Renal pelvis (tissue), 4 donors: ENCODE measurements around the gene ANKRD22. TPM values are rescaled to one million over a fixed set of nuclear protein-coding genes. Genes with fewer than 3 reads are reported as not detected.

Source experiments
- DNase-seq: peaks from one replicate; pipeline ENCODE4 v3.0.0-alpha.2; 2013
- polyA plus RNA-seq, 3 donors: library from polyadenylated mRNA; unstranded; fragments of 120-200 nt; gene quantifications; one replicate each; pipeline ENCODE4 v1.2.1, GENCODE V29; 2013; ENCODE audit not compliant: insufficient read length in 3 of 3

The ANKRD22 gene
- polyA plus RNA-seq, 3 donors: 0.28 to 0.41 (median 0.29) TPM

DNA sequence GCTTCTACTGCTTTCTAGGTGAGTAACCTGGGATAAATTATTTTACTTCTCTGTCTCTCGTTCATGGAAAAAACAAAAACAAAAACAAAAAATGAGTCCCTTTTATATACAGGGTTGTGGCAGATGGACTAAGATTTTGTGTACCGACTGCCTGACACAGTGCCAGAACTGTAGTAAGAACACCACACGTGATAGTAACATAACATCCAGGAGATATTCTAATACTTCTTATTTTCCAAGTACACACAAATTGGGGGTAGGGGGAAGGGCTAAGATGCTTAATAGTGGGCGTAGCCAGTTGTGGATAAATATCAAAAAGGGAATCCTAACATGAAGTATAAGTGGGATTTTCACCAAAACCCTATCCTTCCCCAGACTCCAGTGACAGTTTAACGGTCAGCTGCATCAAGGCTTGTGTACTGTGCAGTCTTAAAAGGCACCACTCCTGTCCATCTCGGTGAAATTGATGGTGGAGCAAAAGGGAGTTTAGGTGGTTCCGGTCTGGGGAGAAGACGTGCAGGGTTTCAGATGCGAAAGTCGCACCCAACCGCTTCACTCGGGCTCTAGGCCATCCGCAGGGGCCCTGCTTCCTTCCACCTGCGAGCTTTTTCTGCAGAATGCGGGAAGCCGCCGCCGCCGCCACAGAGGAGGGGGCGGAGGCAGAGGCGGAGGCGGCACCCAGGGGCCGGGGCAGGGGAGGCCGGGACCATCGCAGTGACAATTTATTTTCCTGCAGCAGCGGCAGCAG is 28.1 kb upstream of the ANKRD22 start, which contains the start of gene STAMBPL1:
STAMBPL1 (plus strand) TSS at position 712 of the 748 bp plus-strand sequence. CDS start 21,464 bp downstream, outside the sequence.
- DNase-seq: peak; percentile 42

DNA sequence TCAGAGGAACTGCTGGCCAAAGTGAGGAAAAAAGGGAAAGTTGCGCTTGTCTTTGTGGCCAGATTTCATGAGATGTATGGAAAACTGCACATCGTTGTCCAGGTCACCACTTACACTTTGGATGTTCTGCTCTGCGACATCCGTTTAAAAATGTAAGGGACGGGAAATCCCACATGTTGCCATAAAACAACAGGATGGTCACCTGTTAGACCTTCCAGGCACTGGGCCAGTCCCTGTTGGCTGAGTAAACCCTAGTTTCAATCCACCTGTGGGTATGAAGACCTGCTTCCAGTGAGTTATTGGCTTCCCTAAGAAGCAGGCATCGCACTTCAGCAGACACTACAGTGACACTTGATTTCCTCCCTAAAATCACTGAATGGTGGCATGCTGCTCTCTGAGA is 25.7 kb upstream of the ANKRD22 start:
- no peak for DNase-seq

DNA sequence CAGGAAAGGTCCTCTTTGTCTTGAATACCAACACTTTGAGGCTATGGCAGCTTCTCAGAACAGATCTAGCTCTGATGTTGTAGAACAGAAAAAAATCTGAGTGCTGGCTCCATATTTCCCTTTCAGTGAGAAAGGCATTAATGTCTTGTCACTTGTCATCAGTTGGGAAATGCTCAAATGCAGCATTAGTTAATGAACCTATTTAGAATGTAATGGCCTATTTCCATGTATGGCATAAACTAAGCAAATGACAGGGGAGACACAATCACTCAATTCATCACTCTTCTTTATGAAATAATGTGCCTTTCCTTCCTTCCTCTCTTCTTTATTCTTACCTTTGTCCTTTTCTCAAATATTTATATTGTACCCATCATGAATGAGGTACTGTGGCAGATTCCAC is 23.4 kb upstream of the ANKRD22 start:
- DNase-seq: no peak

DNA sequence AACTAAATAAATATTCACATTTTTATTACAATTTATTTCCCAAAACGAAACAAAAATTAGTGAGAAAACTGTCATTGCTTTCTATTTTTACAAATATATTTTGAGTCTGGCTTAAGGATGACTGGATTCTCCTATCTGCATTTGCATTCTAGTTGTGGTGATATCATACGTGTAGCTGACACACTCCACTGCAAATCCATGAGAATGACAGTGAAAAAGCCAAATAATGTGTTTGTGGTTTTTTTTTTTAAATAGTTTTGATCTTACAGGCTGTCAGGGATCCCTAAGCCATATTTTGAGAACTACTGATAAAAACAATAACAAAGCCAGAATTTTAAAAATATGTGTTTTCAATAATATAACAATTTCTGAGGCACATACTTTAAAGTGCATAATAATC is 22.6 kb upstream of the ANKRD22 start:
- no peak for DNase-seq

DNA sequence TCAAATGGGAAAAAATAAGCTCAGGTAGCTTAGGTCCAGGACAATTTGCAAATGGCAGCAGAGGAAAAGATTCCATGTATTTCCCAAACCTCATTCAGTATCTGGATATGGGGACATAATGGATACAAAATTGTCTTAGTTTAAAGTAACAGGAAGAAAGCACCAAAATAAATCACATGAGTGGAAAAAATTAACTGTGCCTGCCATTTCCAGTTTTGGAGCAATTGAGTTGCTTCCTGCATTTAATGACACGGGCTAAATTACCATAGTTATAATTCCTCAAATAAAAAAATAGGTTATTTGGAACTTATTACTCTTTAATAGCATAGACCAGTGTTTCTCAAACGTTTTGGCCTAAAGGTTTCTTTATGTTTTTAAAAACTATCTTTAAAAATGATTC is 22.1 kb upstream of the ANKRD22 start:
- DNase-seq: no peak

DNA sequence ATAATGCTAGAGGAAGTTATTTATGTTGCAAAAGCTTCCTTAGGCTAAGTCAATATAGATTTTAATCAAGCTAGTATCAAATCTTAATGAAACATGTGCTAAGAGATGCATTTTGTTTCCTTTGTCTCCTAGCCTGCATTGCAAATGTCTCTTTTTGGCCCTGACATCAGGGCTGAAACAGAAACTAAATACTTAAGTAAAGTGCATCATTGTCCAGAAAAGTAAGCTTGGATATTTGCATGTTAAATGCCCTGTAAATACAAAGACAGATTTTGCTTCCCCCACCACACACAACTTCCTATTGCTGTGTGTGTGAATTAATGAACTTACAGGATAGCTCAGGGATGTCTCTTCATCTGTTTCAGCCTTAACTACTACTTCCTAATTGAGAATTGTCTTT is 18.4 kb upstream of the ANKRD22 start:
- DNase-seq: no peak

DNA sequence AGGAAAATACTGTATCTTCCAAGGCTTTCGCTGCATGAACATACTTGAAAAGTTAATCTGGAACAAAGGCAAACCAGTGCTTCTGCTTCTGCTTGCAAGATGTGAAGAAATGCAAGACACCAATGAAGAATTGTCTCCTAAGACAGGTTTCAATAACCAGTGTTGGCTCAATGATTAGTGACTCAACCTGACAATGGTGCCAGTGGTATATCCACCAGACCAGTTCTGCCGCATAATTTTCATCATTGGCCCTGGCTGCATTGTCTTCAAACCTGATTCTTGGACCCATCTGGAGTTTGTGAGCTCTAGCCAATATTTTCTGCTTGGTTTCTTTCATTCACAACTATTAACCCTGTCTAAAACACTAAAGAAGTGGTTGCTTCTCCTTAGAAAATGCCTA is 14.8 kb upstream of the ANKRD22 start:
- no peak for DNase-seq

DNA sequence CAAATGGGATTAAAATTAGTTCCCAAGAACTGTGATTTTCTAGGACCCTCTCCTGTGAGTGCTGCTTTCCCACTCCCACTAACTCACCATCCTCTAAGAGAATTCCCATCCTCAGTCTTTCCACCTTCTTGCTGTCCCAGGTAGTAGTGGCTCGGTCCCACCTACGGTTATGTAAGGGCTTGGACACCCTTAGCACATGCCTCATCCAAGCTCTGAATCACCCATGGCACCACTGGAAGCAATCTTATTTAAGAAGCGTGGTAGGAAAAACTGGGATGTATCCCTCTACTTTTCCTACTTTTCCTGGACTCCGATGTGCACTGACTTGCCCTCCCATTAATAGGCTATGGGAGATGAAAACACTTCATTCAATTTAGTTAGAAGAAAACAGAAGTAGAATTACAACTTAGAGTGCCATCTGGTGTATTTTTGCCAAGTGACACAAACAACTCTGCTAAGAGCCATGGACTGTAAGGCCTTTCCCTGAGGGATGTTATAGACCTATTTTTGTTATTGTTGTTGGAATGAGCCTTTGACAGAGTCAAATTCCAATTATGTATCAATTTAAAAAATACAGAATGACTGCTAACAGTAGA is 13.7 kb upstream of the ANKRD22 start:
- DNase-seq: no peak

DNA sequence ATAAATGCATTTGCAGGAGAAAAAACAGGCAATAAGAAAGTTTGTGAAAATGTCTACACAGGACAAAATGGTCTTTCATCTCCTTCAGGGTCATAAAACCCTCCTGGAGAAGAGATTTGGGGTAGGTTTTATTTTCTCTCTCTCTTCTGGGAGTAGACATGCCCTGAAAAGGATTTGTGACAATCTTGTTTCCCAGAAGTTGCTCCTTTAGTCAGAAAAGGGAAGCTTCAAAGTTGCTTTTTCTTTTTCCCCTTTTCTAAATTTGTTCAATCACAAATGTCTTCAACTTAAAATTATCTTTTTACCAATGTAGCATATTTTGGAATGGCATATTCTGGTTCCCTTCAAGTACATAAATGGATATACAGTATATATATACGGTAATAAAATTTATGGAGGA is 9.4 kb upstream of the ANKRD22 start:
- DNase-seq: no peak

DNA sequence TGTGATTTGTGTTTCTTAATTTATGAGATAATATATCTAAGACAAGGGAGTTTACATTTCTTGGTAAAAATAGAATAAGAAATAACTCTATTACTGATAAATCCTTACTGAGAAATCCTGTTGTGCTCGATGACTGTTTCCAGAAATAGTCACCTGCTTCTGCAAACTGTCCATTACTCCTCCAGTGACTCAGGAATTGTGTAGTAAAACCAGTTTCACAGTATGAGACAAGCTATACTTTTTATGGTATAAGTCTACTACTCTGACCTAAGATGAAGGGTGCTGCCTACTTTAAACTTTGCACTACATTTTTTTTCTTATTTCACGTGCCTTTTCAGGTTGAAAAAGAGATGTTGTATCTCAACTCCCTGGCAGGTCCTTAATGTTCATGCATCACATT is 6.8 kb upstream of the ANKRD22 start:
- no peak for DNase-seq

DNA sequence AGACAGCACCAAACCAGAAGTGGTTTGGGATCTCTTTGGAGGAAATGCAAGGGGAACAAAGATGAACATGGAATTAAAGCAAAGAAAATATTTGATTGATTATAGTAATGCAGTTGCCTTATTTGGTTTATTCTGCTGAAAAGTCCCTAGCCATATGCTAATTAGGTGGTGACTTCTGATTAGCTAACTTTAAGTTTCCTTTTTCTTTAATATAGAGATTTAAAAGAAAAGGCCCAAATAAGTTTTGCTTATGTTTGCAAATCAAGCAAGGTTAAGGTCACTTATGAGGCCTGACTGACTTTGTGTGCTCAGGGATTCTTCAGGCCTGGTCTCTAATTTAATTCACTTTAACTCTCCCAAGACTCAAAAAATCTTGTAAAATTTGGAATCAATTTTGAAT is 6.2 kb upstream of the ANKRD22 start:
- no peak for DNase-seq

DNA sequence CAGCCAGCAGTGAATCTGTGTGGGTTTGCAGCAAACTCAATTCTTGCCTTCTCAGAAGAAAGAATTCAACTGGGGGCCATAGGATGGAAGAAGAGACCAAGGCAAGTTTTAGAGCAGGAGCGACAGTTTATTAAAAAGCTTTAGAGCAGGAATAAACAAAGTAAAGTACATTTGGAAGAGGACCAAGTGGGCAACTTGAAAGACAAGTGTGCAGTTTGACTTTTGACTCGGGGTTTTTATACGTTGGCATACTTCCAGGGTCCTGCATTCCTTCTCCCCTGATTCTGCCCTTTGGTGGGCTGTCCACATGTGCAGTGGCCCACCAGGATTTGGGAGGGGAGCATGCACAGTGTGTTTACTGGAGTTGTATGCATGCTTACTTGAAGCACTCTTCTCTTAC is 3.0 kb upstream of the ANKRD22 start:
- DNase-seq: no peak

DNA sequence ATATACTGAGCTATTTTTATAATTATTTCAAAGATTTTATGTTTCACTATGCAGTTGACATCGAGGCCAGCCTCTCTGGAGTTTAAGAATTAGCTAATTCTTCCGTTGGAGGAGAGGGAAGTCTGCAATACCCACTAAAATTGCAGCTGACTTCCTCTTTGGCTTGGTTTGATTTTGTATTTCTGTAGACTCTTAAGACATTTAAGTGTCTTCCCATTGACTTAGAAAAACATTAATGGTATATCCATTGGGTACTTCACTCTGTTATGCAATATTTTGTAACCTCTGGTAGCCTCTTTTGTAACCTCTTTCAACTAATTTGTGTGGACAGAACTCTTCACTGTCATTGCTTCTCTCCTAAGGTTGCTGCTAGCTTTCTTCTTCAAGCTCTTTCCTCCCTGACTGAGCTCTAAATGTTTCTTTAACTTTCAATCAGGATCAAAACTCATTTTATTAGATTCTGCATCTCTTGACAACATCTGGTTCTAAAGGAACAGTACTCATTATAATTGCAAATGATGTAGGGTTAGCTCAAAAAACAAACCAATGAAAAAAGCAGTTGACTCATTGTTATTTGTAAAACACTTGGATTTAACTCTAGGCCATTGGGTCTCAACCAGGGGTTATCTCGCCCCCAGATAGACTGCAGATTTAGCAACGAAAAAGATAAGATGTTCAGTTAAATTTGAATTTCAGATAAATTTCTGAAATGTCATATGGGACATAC is 1.7 kb upstream of the ANKRD22 start:
- DNase-seq: no peak

DNA sequence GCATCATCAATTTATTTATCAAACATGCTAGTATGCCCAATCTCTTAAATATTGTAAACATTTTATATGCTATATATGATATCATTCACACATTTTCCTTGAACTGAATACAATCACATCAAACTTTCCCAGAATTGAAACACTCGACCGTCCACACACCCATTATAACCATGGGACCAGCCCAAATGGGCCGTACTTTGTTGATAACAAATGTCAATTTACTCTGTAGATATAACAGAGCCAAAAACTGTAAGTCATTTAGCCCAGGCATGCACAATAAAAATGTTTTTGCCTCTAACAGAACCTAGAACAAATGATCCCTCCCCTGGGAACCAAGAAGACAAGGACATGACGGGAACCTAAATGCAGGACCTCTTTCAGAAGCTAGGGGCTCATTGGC is 683 bp upstream of the ANKRD22 start:
- no peak for DNase-seq

DNA sequence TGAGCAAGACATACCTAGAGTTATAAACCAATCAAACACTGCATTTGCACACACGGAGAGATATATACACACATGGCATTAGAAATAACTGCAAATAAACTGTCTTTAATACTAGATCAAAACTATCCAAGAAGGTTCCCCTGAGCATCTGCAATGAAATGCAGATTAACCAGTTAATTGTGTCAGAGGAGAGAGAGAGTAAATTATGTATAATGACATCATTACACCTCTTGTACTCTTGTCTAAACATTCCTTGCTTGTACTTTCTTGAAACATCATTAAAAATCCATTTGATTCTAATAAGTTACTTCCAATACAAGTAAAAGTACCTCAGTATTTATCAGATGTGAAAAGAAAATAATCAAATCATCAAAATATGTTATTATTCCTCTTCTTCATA is 932 bp downstream of the ANKRD22 start:
- DNase-seq: no peak

DNA sequence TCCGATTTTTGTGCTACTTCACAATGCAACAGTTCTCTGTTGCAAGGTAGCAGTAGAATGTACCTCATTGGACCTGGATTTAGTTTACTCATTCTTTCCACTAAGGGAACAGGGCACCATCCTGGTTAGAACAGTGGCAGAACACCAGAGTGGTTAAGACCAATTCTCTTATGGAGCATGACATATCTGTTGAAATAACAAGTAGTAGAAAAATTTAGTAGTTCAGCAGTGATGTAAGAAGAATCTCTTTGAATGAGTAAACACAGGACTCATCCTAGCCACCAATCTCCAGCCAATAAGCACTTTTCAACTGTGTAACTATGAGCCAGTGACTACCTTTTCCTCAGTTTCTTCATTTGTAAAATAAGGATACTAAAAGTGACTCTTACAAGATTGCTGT is 2.4 kb downstream of the ANKRD22 start:
- DNase-seq: no peak

DNA sequence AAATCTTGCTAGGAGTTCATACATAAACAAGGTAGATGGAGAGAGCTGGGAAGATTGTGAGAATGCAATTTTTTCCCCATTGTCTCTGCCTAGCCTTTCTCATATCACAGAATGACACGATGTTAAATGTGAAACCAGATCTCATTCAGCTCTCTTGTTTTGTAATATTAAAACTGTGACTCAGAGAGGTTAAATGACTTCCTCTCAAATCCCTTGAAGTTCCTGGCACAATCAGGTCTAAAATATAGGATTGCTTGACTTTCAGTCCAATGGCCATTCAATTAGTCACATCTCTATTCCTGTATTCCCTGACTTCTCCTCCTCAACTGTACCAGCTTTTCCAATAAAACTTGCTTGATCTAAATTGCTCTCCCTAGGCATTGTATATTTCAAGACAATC is 3.1 kb downstream of the ANKRD22 start:
- DNase-seq: no peak

DNA sequence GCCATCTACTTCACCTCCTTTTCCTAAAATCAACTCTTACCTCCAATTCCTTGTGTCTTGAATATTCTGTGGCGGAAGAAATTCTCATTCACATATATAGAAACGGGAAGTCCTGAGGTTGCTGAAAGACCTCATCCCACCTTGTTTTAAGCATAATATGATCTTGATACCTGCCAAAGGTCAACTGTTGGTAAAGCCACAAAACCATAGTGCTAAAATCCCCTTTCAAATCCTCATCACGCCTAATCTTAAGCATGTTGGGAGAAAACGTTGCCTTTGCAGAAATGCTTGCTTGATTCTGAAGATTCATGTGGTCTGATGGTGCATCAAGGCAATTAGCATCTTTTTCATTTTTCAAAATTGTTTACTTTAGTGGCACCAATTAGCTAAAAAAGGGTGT is 8.5 kb downstream of the ANKRD22 start:
- no peak for DNase-seq

DNA sequence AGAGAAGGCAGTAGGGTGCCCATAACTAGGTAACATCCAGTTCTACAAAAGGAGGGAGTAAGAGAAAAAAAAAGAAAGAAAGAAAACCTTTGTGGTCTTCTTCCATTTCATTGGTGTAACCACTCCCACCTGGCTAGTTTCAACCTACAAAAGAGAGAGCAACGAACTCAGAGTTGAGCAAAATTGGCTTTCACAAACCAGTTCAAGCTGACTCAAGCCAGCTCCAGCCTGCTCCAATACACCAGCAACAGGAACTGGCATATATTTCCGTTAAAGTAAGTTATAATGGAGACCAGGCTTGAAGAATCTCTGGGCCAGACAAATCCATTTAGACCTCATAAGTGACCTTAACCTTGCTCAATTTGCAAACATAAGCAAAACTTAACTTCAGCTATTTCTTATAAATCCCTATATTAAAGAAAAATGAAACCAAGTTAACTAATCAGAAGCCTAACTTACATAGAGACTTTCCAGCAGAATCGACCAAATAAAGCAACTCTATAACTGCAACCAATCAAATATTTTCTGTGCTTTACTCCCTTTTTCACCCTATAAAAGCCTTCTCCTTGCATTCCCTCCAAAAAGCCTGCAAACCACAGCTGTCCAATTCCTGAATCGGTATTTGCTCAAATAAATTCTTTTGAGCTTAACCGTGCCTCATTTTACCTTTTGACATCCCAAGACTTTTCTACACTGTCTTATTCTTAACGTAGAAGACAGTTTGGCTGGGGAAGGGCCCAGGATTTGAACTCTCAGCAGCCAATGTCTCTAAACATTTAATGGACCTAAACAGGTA is 10.1 kb downstream of the ANKRD22 start:
- no peak for DNase-seq

DNA sequence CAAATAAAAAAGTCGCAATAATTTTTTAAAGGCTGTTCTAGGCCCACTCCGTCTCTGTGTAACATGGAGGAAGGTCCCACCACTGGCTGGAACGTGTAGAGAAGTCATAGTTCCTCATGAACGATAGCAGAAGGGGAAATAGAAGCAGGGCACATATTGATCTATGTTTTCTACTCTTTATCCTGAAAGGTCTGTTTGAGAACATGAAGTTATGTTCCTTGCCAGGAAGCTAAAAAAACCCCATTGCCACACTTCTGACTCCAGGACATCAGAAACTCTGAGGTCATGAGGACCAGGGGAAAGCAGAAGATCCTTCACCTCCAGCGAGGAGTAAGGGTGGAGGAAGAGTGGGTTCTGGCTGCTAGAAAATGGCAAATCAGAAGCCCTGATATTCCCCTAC is 10.8 kb downstream of the ANKRD22 start:
- DNase-seq: no peak

DNA sequence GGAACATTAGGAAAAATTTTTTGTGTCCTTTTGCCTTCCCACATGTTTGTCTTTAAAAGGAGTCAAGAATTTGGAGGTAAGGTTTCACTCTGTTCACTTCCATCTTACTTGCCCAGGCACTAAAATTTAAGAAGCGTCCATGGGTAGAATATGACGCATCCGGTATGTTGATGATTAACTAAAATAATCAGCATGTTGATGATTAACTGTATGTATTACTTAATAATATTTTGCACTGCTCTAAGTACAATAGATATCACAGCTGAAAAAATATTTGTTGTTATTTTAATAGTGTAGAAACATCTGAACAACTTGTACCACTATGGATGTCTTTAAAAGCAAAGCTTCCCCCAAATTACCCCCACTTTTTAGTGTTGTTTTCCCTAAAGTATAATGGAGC is 11.5 kb downstream of the ANKRD22 start:
- no peak for DNase-seq

DNA sequence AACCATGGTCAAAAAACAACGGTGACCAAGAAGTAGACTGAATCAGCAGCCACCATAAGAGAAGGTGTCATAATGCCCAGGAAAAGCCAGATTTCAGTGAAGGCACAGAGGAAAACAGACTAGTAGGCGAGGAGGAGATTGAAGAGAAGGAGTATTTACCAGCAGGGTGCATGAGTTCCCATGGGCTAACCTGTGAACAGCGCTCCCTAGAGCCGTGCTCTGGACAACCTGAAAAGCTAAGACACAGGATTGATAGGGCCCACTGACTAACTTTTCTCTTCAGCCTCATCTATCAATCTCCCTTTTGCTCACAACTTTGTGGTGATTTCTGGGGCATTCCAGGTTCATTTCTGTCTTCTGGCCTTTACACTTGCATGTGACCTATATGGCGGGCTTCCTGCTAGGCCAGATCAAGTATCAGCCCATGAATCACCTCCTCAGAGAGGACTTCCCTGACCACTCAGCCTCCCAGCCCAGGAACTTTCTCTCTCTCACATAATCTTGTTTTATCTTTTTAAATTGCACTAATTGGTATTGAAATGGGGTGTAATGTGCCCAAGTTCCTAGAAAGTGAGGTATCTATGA is 12.8 kb downstream of the ANKRD22 start:
- no peak for DNase-seq
